GM19372 (cell line): ENCODE results near the gene FNBP1L.
"Not testable (repeated sequence)": the region's sequence is repeated elsewhere in the genome, so short reads cannot be mapped to it uniquely, and the experiment has no call there.

Experiments
- ATAC-seq: cut with Tn5 transposase; IDR thresholded peaks from one replicate; pipeline ENCODE4 v1.9.1; 2021; ENCODE audit warnings: mild to moderate bottlenecking, low read depth, moderate library complexity; ENCODE audit not compliant: unreplicated experiment

Gene FNBP1L

GRCh38 chr1:93442008-93442666 lies 5.8 kb upstream of the FNBP1L start:
- no peak for ATAC-seq

- ATAC-seq, result no peak
These were observed 5.2 kb upstream of the FNBP1L start for GRCh38 chr1:93442741-93443140.

GRCh38 chr1:93443454-93443853 lies 4.5 kb upstream of the FNBP1L start:
- no peak for ATAC-seq

GRCh38 chr1:93446837-93447451 lies 974 bp upstream of the FNBP1L start:
- no peak for ATAC-seq

GRCh38 chr1:93448292-93448982 lies 519 bp downstream of the FNBP1L start:
- ATAC-seq, result no peak

GRCh38 chr1:93448983-93449804 lies 1.3 kb downstream of the FNBP1L start:
- no peak for ATAC-seq

- ATAC-seq, result no peak
These were observed 2.4 kb downstream of the FNBP1L start for GRCh38 chr1:93450321-93450720.

GRCh38 chr1:93453911-93454310 lies 6.0 kb downstream of the FNBP1L start:
- no peak for ATAC-seq

GRCh38 chr1:93459126-93459525 lies 11.2 kb downstream of the FNBP1L start:
- ATAC-seq, result no peak

GRCh38 chr1:93461236-93461635 lies 13.3 kb downstream of the FNBP1L start:
- no peak for ATAC-seq

GRCh38 chr1:93463960-93464359 lies 16.0 kb downstream of the FNBP1L start:
- no peak for ATAC-seq

- ATAC-seq, result not testable (repeated sequence)
These were observed 17.6 kb downstream of the FNBP1L start for GRCh38 chr1:93465371-93466082.

- ATAC-seq, result no peak
These were observed 19.7 kb downstream of the FNBP1L start for GRCh38 chr1:93467606-93468005.

GRCh38 chr1:93468662-93469061 lies 20.7 kb downstream of the FNBP1L start:
- no peak for ATAC-seq

- ATAC-seq, result not testable (repeated sequence)
These were observed 21.3 kb downstream of the FNBP1L start for GRCh38 chr1:93469223-93469622.

GRCh38 chr1:93471284-93471683 lies 23.4 kb downstream of the FNBP1L start:
- no peak for ATAC-seq

GRCh38 chr1:93471911-93472310 lies 24.0 kb downstream of the FNBP1L start:
- no peak for ATAC-seq

GRCh38 chr1:93474321-93474720 lies 26.4 kb downstream of the FNBP1L start:
- ATAC-seq, result no peak

- ATAC-seq, result no peak
These were observed 27.8 kb downstream of the FNBP1L start for GRCh38 chr1:93475681-93476080.

GRCh38 chr1:93479133-93479745 lies 31.3 kb downstream of the FNBP1L start:
- not testable (repeated sequence) for ATAC-seq
